HPDE6-E6E7 (cell line): ENCODE results near the gene KCND1.

Source experiments
- DNase-seq: peaks from one replicate; pipeline ENCODE4 v3.0.0; 2011; ENCODE audit warnings: missing footprints; ENCODE audit errors: extremely low spot score

The KCND1 gene

GRCh38 chrX:48911412-48912182 lies 60.0 kb downstream of the KCND1 start, which contains the start of gene SLC35A2:
Gene SLC35A2 (minus strand): TSS chrX:48911646. CDS start chrX:48911636, 10 bp downstream.
- peak; percentile 57 for DNase-seq
